HG03039 (cell line): ENCODE measurements around the gene KRTAP4-12.
"Not testable (repeated sequence)": the region's sequence is repeated elsewhere in the genome, so short reads cannot be mapped to it uniquely, and the experiment has no call there.

ENCODE experiments used
- ATAC-seq: cut with Tn5 transposase; IDR thresholded peaks from one replicate; pipeline ENCODE4 v1.9.1; 2021; ENCODE audit warnings: mild to moderate bottlenecking, moderate library complexity; ENCODE audit not compliant: unreplicated experiment

The KRTAP4-12 gene

GRCh38 chr17:41127371-41127770 lies 3.4 kb upstream of the KRTAP4-12 start:
- ATAC-seq: no peak

GRCh38 chr17:41126412-41126811 lies 2.4 kb upstream of the KRTAP4-12 start:
- ATAC-seq: no peak

GRCh38 chr17:41125064-41125463 lies 1.1 kb upstream of the KRTAP4-12 start:
- ATAC-seq: no peak

- ATAC-seq: not testable (repeated sequence)
Measured at GRCh38 chr17:41123292-41123990, 541 bp downstream of the KRTAP4-12 start.

- ATAC-seq: no peak
Measured at GRCh38 chr17:41121742-41122141, 2.2 kb downstream of the KRTAP4-12 start.

GRCh38 chr17:41119696-41120690 lies 4.0 kb downstream of the KRTAP4-12 start:
- ATAC-seq: not testable (repeated sequence)

- no peak for ATAC-seq
Measured at GRCh38 chr17:41118721-41119120, 5.3 kb downstream of the KRTAP4-12 start.

- not testable (repeated sequence) for ATAC-seq
Measured at GRCh38 chr17:41117846-41118386, 6.1 kb downstream of the KRTAP4-12 start, which contains the start of gene KRTAP4-11. Gene KRTAP4-11, minus strand, starts transcription at chr17:41118373. Its CDS starts 58 bp downstream, at chr17:41118315.

- ATAC-seq: no peak
Measured at GRCh38 chr17:41116297-41116696, 7.7 kb downstream of the KRTAP4-12 start.

GRCh38 chr17:41111151-41111885 lies 12.7 kb downstream of the KRTAP4-12 start:
- no peak for ATAC-seq

GRCh38 chr17:41108728-41109386 lies 15.1 kb downstream of the KRTAP4-12 start:
- ATAC-seq: not testable (repeated sequence)

GRCh38 chr17:41107941-41108450 lies 16.0 kb downstream of the KRTAP4-12 start:
- no peak for ATAC-seq

- not testable (repeated sequence) for ATAC-seq
Measured at GRCh38 chr17:41105347-41105746, 18.6 kb downstream of the KRTAP4-12 start, which contains the start of gene KRTAP4-9. Gene KRTAP4-9, plus strand, starts transcription at chr17:41105389. Its CDS starts 0 bp downstream, at chr17:41105389.

GRCh38 chr17:41104386-41105038 lies 19.5 kb downstream of the KRTAP4-12 start:
- ATAC-seq: not testable (repeated sequence)

- no peak for ATAC-seq
Measured at GRCh38 chr17:41103896-41104295, 20.1 kb downstream of the KRTAP4-12 start.

GRCh38 chr17:41101586-41102259 lies 22.3 kb downstream of the KRTAP4-12 start, which contains the start of gene KRTAP4-16:
Gene KRTAP4-16, minus strand, starts transcription at chr17:41102209. Its CDS starts 0 bp downstream, at chr17:41102209.
- ATAC-seq: no peak

GRCh38 chr17:41099682-41100480 lies 24.1 kb downstream of the KRTAP4-12 start:
- not testable (repeated sequence) for ATAC-seq

- ATAC-seq: no peak
Measured at GRCh38 chr17:41098481-41098880, 25.5 kb downstream of the KRTAP4-12 start.
